ENCODE measurements around the gene BEND5. TPM values are rescaled to one million over a fixed set of nuclear protein-coding genes. Genes with fewer than 3 reads are reported as not detected.

The BEND5 gene
- total and polyA plus RNA-seq, 2 experiments from 2014 or later, result not detected

DNA sequence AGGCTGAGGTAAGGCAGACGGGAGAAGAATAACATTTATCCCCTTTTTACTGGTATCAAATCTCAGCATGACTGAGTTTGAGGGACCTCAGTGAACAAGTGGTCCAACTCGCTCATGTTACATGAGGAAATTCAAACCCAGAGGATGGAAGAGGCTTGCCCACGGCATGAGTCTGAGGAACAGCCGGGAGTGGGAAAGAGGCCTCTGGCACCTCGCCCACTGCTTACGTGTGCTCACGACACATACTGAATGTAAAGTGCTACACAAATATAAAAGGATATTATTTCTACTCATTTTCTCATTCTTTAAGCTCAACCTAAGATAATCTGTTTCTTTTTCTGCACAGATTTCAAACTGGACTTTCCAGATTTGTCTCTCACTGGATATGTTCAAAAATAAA, 14.7 kb downstream of the BEND5 start:
- peaks cover 5% of the 10 kb centered on the region; the same call in 1 of the 2 replicates for H3F3A ChIP-seq (ENCODE audit: insufficient read depth)

DNA sequence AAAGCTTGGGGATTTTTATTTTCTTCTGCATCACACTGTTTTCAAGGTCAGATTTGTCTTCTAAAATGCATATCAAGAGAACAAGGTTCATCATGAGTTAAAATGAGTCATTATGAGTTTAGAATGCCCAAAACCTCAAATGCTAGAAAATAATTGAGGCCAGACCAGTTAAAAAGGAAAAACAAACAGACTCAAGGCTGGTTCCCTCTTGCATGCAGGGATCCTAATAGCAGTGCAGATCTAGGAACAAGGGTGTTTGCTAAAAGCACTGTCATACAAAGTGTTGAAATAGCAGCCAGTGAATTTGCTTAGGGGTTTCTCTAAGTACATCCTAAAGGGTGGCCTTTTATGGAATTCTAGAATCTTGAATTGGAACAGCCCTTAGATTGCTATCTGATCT, 15.3 kb downstream of the BEND5 start:
- no peak for TF ChIP-seq EZH2phosphoT487 (IDR thresholded peaks at IDR 0.05; ENCODE audit: insufficient read depth, low read depth)
- Histone ChIP-seq H3K79me2 (ENCODE audit: insufficient read depth) (no peaks in the 10 kb centered on the region), H3K4me3 (no peak overlapping the region), H3K9me3 (ENCODE audit: low read depth) (no peaks in the 10 kb centered on the region), H3K36me3 (ENCODE audit: low read depth) (no peaks in the 10 kb centered on the region), H4K20me1 (ENCODE audit: insufficient read depth) (no peaks in the 10 kb centered on the region), H3K27ac (no peak overlapping the region), H3K9ac (no peak overlapping the region), H2AFZ (no peak overlapping the region), H3K27me3 (replicated peaks; ENCODE audit: insufficient read depth) (no peaks in the 10 kb centered on the region), H3F3A (ENCODE audit: insufficient read depth) (peaks cover 5% of the 10 kb centered on the region; the same call in 1 of the 2 replicates), H3K4me1 (ENCODE audit: insufficient read depth) (peaks cover 9% of the 10 kb centered on the region), H3K4me2 (ENCODE audit: unreplicated experiment) (no peak overlapping the region), H3K9me2 (ENCODE audit: insufficient read depth) (no peaks in the 10 kb centered on the region)
- DNase-seq, result peak; percentile 53
- in situ Hi-C loops (cut with MboI), result no loop called here

More for the DNA sequence above, 14.7 kb downstream of the BEND5 start:
- Histone ChIP-seq H3K4me1 (ENCODE audit: insufficient read depth) (peaks cover 9% of the 10 kb centered on the region), H4K20me1 (ENCODE audit: insufficient read depth) (no peaks in the 10 kb centered on the region), H3K4me2 (ENCODE audit: unreplicated experiment) (no peak overlapping the region), H3K9ac (no peak overlapping the region), H3K9me3 (ENCODE audit: low read depth) (no peaks in the 10 kb centered on the region), H3K79me2 (ENCODE audit: insufficient read depth) (no peaks in the 10 kb centered on the region), H3K27ac (no peak overlapping the region), H3K9me2 (ENCODE audit: insufficient read depth) (no peaks in the 10 kb centered on the region), H3K36me3 (ENCODE audit: low read depth) (no peaks in the 10 kb centered on the region), H2AFZ (no peak overlapping the region), H3K27me3 (replicated peaks; ENCODE audit: insufficient read depth) (no peaks in the 10 kb centered on the region), H3K4me3 (no peak overlapping the region)
- DNase-seq, result peak; percentile 37
- WGBS, 2 experiments (ENCODE audit: low coverage in 1 of 2, low lambda C conversion rate in 2 of 2, missing lambda C conversion rate in 2 of 2), result 9 to 14% methylated on average over 7 of the region's 7 CpGs
- in situ Hi-C loops (cut with MboI), result no loop called here
- TF ChIP-seq EZH2phosphoT487 (IDR thresholded peaks at IDR 0.05; ENCODE audit: insufficient read depth, low read depth) (no peak), EZH2 (IDR thresholded peaks at IDR 0.05; ENCODE audit: insufficient read depth, poor library complexity, severe bottlenecking) (no peak)

DNA sequence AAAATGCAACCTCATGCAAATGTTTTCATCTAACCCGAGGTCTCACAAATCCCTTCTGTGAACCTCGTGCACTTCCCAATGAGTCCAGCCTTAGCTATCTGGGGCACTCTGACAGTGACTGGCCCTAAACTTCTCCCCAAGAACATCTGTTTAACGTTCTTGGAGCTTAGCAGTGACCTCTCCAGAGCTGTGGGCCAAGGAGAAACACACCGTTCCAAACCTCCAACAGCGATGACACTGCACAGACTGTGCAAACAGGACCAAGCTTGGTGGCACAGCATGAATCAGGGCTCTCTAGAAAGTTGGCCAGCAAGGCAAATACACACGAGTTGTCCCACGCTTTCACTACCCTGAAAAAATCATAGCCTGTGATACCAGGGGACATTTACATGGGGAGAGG, 15.8 kb downstream of the BEND5 start:
- H3K9me2 ChIP-seq (ENCODE audit: insufficient read depth), result no peaks in the 10 kb centered on the region
- no peak overlapping the region for H2AFZ ChIP-seq
- WGBS, 2 experiments (ENCODE audit: low coverage in 1 of 2, low lambda C conversion rate in 2 of 2, missing lambda C conversion rate in 2 of 2), result 4% methylated on average over 7 of the region's 7 CpGs
- H3K27ac ChIP-seq, result no peak overlapping the region
- TF ChIP-seq EZH2 (IDR thresholded peaks at IDR 0.05; ENCODE audit: insufficient read depth, poor library complexity, severe bottlenecking) (no peak), EZH2phosphoT487 (IDR thresholded peaks at IDR 0.05; ENCODE audit: insufficient read depth, low read depth) (no peak)
- peaks cover 5% of the 10 kb centered on the region; the same call in 1 of the 2 replicates for H3F3A ChIP-seq (ENCODE audit: insufficient read depth)
- H3K4me2 ChIP-seq (ENCODE audit: unreplicated experiment), result no peak overlapping the region
- no peak overlapping the region for H3K4me3 ChIP-seq
- no peaks in the 10 kb centered on the region for H3K9me3 ChIP-seq (ENCODE audit: low read depth)
- no peaks in the 10 kb centered on the region for H3K79me2 ChIP-seq (ENCODE audit: insufficient read depth)
- H3K36me3 ChIP-seq (ENCODE audit: low read depth), result no peaks in the 10 kb centered on the region
- H3K9ac ChIP-seq, result no peak overlapping the region
- in situ Hi-C loops (cut with MboI), result no loop called here
- peaks cover 9% of the 10 kb centered on the region for H3K4me1 ChIP-seq (ENCODE audit: insufficient read depth)
- no peaks in the 10 kb centered on the region for H4K20me1 ChIP-seq (ENCODE audit: insufficient read depth)
- H3K27me3 ChIP-seq (replicated peaks; ENCODE audit: insufficient read depth), result no peaks in the 10 kb centered on the region
- peak; percentile 28 for DNase-seq

DNA sequence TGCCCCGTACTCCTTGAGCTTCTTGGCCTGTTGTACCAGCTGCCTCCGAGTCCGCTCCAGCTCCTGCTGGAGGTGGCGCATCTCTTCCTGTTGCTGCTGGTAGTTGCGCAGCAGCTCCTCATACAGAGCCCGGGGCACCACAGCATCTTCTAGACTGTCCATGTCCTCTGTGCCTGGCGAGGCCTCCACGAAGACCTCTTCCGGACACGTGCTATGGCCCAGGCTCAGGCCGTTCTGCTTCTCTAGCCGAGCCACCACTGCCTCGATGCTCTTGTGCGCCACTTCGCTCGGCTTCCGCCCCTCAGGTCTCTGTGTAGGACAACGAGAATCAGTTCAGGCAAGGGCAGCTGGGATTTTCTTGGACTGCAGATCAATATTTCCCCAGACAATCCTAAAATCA, 17.7 kb downstream of the BEND5 start:
- no peaks in the 10 kb centered on the region for H3K79me2 ChIP-seq (ENCODE audit: insufficient read depth)
- H4K20me1 ChIP-seq (ENCODE audit: insufficient read depth), result no peaks in the 10 kb centered on the region
- H3K36me3 ChIP-seq (ENCODE audit: low read depth), result no peaks in the 10 kb centered on the region
- no peak overlapping the region for H3K27ac ChIP-seq
- no peak overlapping the region for H3K4me2 ChIP-seq (ENCODE audit: unreplicated experiment)
- no peaks in the 10 kb centered on the region for H3K9me3 ChIP-seq (ENCODE audit: low read depth)
- TF ChIP-seq EZH2phosphoT487 (IDR thresholded peaks at IDR 0.05; ENCODE audit: insufficient read depth, low read depth), result no peak
- no peak for TF ChIP-seq EZH2 (IDR thresholded peaks at IDR 0.05; ENCODE audit: insufficient read depth, poor library complexity, severe bottlenecking)
- no peak overlapping the region for H3K9ac ChIP-seq
- H3K9me2 ChIP-seq (ENCODE audit: insufficient read depth), result no peaks in the 10 kb centered on the region
- DNase-seq, result no peak
- H3K4me3 ChIP-seq, result no peak overlapping the region
- H2AFZ ChIP-seq, result no peak overlapping the region
- in situ Hi-C loops (cut with MboI), result no loop called here
- WGBS, 2 experiments (ENCODE audit: low coverage in 1 of 2, low lambda C conversion rate in 2 of 2, missing lambda C conversion rate in 2 of 2), result 87 to 90% methylated on average over 18 of the region's 18 CpGs
- peaks cover 9% of the 10 kb centered on the region for H3K4me1 ChIP-seq (ENCODE audit: insufficient read depth)
- H3K27me3 ChIP-seq (replicated peaks; ENCODE audit: insufficient read depth), result no peaks in the 10 kb centered on the region
- H3F3A ChIP-seq (ENCODE audit: insufficient read depth), result peaks cover 5% of the 10 kb centered on the region; the same call in 1 of the 2 replicates

DNA sequence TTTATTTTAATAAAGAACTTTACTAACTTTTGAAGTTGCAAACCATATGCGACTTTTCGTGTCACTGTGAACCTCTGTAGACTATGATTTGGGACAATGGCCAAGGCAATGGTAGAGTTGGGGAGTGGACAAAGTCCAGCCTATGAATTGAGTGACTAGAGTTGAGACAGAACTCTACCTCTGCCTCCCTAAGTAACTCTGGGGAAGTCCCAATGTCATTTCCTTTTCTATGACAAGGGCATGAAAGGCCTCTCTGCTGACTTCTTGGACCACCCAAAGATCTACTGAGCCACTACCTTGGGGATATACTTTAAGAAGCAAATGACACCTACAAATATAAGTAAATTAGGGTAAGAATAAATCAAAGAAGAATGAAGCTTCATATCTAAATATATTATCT, 19.3 kb downstream of the BEND5 start:
- 61 to 67% methylated on average over 2 of the region's 2 CpGs for WGBS, 2 experiments (ENCODE audit: low coverage in 1 of 2, low lambda C conversion rate in 2 of 2, missing lambda C conversion rate in 2 of 2)
- no peaks in the 10 kb centered on the region for H3K27me3 ChIP-seq (replicated peaks; ENCODE audit: insufficient read depth)
- H3F3A ChIP-seq (ENCODE audit: insufficient read depth), result peaks cover 4% of the 10 kb centered on the region; the same call in 1 of the 2 replicates
- H3K79me2 ChIP-seq (ENCODE audit: insufficient read depth), result no peaks in the 10 kb centered on the region
- no peaks in the 10 kb centered on the region for H4K20me1 ChIP-seq (ENCODE audit: insufficient read depth)
- H3K4me1 ChIP-seq (ENCODE audit: insufficient read depth), result peaks cover 9% of the 10 kb centered on the region
- H3K9me2 ChIP-seq (ENCODE audit: insufficient read depth), result no peaks in the 10 kb centered on the region
- no peak overlapping the region for H3K27ac ChIP-seq
- no peak overlapping the region for H3K4me3 ChIP-seq
- no peak overlapping the region for H3K4me2 ChIP-seq (ENCODE audit: unreplicated experiment)
- H3K9ac ChIP-seq, result no peak overlapping the region
- DNase-seq, result no peak
- H3K36me3 ChIP-seq (ENCODE audit: low read depth), result no peaks in the 10 kb centered on the region
- H2AFZ ChIP-seq, result no peak overlapping the region
- TF ChIP-seq EZH2 (IDR thresholded peaks at IDR 0.05; ENCODE audit: insufficient read depth, poor library complexity, severe bottlenecking) (no peak), EZH2phosphoT487 (IDR thresholded peaks at IDR 0.05; ENCODE audit: insufficient read depth, low read depth) (no peak)
- in situ Hi-C loops (cut with MboI), result no loop called here
- no peaks in the 10 kb centered on the region for H3K9me3 ChIP-seq (ENCODE audit: low read depth)

Data from GM23248 (cell line).